Hippocampal formation (tissue), 2 donors: ENCODE measurements around the gene RGS19.
"Not testable (repeated sequence)": the region's sequence is repeated elsewhere in the genome, so short reads cannot be mapped to it uniquely, and the experiment has no call there.

Experiments used
- DNase-seq, 2 donors: peaks; one replicate each; lab custom pipeline; 2025; lab: John Stamatoyannopoulos, UW

RGS19 gene

DNA sequence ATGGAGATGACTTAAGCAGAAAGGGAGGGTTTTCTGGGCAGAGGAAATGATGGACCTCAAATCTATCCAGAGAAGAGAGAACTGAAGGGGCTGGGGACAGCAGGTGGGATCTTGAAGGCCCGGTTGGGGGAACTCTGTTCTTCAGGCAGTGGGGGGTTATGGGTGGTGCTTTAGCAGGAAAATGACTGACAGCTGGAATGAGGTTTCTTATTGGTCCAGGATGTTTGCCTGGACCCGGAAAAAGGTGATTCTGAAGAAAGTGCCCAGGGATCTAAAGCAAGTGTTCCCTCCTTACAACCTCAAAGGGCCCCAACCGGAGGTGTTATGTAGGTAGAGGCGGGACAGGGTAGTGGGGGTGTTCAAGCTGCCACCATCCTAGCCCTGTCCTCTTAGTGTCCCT lies 16.1 kb upstream of the RGS19 start:
- DNase-seq, result no peak

DNA sequence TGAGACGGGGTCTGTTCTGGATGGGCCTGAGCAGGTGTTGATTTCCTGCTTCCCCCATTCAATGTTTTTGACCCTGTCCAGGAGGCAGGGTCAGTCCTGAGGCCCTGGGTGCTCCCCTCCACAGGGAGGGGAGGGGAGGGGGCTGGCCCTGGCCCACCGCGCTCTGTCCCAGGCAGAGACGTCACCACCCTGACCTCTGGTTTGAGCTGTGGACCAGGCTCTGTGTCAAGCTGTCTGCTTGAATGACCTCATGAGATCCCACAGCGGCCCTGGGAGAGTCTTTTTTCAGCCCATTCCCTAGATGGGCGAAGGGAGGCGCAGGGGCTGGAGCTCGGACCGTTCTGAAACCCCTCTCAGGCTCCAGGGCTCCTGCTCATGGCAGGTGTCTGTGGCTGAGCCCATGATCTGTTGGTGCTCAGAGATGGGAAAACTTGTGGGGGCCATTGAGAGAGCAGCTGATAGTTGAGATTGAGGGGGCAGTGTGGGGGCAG lies 13.7 kb upstream of the RGS19 start:
- no peak for DNase-seq

DNA sequence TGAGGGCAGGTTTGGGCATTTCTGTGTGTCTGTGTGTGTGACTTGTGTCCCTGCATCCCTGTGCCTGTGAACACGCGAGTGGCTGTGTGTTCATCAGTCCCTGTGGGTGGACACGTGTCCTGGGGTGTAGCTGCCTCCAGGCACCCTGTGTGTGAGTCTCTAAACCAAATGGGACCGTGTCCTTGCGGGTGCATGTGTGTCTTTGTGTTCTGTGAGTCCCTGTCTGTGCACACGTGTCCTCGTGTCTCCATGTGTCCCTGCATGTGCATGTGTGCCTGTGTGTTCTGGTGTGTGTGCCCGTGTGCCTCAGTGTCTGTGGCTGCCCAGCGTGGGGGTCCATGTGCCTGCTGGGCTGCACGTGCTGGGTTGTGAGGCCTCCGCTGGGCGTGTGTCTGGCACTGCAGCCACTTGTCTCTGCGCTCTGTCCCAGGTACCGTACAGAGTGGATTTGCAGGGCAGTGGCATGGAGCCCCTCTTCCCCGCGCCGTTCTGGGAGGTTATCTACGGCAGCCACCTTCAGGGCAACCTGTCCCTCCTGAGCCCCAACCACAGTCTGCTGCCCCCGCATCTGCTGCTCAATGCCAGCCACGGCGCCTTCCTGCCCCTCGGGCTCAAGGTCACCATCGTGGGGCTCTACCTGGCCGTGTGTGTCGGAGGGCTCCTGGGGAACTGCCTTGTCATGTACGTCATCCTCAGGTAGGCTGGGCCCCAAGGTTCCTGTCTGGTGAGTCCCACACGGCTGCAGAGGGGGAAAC lies 13.1 kb upstream of the RGS19 start:
- DNase-seq, result no peak

DNA sequence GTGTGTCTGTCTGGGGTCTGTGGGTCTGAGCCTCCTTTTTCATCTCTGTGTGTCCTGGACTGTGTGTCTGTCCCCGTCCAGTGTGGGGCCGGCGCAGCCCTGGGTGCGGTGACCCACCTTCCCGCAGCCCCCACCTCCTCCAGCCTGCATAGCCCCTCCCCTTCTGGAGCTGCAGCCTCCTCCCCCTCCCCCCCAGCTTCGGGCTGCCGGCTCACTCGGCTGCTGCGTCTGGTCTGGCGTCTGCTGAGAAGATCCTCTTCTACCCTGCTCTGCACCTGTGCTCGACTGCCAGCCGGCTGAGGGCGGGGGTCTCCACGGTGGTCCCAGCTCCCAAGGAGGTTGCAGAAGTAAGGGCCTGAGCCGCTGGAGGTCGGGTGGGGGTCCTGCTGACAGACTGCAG lies 12.5 kb upstream of the RGS19 start:
- no peak for DNase-seq

DNA sequence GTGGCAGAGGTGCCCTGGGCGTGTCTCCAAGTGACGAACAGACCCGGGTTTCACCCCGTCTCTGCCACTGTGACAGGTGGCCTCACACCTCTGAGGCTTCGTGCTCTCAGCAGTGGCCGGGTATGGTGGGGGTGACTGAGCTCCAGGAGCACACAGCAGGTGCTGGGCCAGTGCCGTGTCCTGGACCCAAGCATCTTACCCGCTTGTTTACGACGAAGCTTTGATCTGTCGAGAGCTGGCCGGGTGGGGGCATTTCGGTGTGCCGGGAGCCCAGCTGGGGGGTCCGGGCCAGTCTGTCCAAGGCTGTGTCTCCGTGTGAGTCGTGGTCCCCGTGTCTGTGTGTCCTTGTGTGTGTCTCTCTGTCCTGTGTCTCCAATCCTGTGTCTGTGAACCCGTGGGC lies 12.0 kb upstream of the RGS19 start:
- DNase-seq, result no peak

DNA sequence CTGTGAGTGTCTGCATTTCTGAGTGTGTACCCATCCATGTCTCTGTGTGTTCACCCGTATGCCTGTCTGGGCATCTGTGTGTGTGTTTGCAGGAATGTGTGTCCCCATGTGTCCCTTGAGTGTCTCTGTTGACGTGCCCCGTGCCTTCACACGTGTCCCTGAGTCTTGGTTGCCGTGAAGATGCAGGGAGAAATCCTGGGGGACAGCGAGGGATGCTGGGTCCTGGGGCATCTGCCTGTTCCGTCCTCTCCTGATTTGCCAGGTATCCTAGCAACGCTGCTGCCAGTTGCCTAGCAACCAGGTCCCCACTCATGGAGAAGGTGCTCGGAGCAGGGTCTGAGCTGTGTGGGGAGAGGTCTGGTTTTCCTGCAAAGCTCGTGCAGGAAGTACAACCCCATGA lies 10.8 kb upstream of the RGS19 start:
- DNase-seq, result no peak

DNA sequence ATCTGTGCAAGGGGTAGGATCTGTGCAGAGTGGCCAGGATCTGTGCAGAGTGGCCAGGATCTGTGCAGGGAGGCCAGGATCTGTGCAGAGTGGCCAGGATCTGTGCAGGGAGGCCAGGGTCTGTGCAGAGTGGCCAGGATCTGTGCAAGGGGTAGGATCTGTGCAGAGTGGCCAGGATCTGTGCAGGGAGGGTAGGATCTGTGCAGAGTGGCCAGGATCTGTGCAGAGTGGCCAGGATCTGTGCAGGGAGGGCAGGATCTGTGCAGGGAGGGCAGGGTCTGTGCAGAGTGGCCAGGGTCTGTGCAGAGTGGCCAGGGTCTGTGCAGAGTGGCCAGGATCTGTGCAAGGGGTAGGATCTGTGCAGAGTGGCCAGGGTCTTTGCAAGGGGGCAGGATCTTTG lies 9.3 kb upstream of the RGS19 start:
- not testable (repeated sequence) for DNase-seq

DNA sequence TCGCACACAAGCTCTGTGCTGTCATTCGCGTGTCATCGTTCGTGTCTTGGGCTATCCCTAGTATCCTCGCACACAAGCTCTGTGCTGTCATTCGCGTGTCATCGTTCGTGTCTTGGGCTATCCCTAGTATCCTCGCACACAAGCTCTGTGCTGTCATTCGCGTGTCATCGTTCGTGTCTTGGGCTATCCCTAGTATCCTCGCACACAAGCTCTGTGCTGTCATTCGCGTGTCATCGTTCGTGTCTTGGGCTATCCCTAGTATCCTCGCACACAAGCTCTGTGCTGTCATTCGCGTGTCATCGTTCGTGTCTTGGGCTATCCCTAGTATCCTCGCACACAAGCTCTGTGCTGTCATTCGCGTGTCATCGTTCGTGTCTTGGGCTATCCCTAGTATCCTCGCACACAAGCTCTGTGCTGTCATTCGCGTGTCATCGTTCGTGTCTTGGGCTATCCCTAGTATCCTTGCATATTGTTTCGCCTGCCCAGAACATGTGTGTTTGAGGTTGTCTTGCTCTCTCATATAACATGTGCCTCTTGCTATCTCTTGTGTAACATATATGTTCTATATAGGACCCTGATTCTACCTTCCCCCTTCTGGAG lies 8.0 kb upstream of the RGS19 start:
- DNase-seq, result not testable (repeated sequence)

DNA sequence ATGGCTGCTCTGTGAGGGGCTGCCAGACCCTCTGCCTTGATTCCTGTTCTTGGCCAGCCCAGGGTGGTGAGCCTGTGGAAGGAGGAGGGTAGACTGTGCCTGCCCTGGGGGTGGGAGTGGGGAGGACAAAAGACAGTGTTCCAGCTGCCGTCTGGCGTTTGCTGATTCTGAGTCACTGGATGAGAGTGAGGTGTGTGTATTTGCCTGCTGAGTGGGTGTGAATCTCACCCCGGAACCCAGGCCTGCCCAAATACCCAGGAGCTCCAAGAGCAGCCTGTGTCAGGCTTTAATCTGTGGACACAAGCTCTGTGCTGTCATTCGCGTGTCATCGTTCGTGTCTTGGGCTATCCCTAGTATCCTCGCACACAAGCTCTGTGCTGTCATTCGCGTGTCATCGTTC lies 7.5 kb upstream of the RGS19 start:
- DNase-seq, result no peak

DNA sequence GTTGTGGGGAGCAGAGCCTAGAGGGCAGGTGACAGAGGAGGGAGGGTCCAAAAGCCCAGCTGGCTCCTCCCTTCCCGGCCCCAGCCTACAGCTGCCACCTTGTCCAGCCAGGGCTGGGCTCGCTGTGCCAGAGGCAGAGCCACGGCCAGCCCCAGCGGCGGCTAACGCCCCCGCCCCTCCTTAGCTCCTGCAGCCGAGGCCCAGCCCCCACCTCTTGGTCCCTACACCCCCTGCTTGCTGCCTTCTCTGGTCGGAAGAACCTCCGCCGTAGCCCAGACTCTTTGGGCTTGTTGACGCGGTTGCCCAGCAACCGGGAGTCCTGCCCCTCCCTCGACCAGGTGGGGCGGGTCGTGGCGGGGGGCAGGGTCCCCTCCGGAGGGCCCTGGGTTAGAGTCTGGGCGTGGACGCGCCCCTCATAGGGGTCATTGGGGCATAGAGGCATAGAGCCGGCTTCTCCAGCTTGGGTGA lies 5.4 kb upstream of the RGS19 start:
- DNase-seq, result no peak

DNA sequence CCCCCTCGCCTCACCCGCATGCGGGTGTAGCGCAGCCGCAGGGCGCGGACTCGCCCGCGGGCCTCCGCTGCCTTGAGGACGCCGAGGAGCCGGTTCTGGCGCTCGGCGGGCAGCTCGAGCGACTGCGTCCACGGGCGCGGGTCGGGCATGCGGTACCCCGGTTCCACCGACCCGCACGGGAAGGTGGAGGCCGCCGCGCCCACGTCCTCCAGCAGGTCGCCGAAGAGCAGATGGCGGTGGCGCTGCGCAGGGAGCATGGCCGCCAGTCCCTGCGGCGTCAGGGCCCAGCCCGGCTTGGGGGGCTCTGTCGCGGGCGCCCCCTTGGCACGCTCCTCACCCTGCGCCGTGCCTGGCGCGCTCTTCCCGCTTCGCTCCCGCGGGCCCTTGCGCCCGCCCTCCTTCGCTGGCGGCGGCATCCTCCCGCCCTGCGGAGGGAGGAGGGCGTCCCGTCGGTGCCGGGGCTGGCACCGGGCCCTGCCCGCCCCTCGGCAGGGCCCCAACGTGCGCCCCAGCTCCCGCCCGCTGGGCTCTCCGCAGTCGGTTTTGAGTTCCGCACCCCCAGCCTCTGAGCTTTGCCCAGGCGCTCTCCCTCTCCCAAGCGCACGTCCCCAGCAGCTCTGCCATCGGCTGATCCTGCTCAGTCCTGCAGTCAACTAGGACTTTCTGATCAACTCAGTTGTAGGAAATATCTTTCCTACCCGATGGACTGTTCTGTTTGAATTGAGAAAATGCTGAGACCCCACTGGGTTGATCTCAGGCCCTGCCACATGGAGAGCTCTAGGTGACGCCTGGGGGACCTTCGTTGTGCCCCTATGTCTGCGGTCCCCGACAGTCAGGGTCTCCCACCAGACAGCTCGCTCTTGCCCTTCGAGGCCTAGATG lies 4.7 kb upstream of the RGS19 start, which contains the start of gene LKAAEAR1:
Gene LKAAEAR1, minus strand, starts transcription at position 595 of the 881 bp plus-strand sequence. Its CDS starts 179 bp downstream, at position 416.
- DNase-seq, result no peak

DNA sequence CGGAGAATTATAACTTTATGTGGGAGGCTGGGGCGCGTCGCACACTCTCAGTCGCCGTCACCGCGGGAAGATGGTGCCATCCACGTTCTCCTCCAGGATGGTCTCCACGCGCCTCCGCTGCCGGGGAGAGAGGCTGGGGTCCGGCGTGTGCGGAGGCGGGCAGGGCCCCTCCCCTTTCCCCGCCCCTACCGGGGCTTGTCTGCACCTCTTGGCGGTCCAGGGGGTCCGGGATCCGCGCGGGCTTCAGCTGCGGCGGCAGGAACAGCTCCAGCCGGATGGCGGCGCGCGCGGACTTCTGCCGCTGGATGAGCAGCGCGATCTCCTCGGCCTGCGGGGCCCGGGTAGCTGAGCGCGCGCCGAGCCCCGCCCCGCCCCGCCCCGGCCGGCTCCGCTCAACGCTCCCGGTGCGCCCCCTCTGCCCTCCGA lies 4.1 kb upstream of the RGS19 start:
- peak; percentile 39 to 49 for DNase-seq

DNA sequence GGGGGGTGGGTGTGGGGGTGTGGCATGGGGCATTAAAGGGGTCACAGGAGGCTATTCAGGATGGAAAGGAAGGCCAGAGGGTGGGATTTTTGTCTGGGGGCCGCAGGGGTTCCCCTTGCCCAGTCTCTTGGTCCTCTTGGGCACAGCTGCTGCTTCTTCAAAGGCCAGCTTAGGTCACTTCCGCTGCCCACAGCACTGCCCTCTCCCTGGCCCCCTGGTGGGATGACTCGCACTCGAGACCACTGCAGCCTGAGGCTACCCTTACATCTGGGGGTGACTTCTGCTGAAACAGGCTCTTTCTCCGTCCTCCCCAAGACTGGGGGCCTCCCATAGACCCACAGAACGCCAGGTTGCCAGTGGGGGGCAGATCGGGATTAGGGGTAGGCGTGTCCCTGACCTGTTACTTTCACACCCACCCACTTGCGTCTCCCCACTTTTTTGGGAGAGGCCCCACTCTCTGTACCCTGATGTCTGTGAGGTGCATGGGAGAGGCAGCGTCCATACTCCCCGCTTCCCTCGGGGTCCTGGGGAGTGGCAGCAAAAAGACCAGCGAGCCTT lies 3.6 kb upstream of the RGS19 start:
- no peak for DNase-seq

DNA sequence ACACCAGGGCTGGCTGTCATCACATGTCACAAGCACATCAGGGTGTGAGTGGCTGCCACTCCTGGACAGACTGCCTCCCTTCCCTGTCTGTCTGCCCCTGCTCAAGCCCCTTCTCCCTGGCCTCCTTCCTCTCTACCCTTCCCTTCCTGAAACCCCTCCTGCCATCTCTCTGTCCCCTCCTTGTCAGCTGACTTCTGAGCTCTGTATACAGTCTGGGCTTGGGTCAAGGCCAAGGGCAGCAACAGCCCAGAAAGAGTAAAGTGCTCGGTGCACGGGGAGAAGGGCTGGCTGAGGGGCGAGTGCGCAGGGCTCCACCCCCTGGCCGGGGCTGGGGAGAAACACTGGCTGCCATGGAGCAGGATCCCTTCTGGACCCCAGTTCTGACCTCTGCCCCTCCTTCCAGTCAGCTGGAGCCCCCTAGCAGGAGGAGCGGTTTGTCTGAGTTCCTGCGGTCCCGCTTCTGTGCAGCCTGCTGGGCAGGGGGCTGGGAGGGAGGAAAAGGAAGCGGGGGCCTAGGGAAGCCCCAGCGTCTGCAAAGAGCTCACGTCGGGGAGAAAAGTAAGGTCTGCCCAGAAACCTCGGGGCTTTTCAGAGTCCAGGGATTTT lies 2.9 kb upstream of the RGS19 start:
- DNase-seq, result peak in 1 of 2 donors; percentile 26

DNA sequence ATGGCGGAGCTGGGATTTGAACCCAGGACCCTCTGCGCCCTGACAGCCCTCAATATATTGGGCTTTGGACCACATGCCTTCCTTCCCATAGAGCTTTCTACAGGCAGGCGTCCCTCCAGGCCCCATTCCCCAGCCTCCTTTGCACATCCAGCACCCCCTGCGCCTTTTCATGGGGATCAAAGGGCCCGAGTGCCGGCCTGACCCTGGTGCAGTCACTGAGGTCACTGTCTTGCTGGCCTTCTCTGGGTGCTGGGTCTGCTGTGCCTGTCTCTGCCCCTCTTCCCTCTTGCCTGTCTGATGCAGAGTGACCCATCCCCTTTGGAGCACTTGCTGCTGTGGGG lies 2.3 kb upstream of the RGS19 start:
- DNase-seq, result no peak

DNA sequence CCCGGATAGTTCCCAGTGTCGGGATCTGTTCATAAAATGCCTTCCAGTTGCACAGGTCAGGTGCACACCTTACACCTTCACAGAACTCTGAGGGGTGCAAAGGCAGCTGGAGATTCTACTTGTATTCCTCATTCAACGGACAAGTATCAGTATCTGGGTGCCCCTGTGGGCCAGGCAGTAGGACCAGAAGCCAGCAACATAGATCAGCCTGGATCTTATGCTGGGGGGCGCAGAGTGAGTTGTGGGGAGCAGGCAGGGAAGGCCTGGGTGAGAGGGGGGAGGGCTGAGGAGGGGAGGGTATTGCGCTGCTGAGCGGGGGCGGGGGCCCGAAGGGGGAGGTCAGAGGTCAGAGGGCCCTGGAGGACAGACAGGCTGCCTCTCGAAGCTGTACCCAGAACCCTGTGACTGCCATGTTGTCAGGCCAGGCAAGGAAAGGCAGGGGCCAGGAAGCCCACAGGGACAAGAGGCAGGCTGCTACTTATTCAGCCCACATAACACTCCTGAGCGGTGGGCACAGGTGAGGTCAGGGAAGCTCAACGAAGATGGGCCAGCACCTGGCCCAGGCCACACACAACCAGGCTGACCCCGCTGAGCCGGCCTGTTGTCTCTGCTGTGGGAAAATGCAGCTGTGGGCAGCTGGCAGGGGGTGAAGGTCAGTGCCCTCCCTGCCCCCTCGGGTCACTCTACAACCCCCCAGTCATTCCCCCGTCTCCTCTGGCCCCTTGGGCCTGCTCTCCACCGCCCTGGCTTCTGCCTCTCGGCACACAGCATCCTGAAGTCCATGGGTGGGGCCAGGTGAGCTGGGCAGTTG lies 1.7 kb upstream of the RGS19 start:
- no peak for DNase-seq

DNA sequence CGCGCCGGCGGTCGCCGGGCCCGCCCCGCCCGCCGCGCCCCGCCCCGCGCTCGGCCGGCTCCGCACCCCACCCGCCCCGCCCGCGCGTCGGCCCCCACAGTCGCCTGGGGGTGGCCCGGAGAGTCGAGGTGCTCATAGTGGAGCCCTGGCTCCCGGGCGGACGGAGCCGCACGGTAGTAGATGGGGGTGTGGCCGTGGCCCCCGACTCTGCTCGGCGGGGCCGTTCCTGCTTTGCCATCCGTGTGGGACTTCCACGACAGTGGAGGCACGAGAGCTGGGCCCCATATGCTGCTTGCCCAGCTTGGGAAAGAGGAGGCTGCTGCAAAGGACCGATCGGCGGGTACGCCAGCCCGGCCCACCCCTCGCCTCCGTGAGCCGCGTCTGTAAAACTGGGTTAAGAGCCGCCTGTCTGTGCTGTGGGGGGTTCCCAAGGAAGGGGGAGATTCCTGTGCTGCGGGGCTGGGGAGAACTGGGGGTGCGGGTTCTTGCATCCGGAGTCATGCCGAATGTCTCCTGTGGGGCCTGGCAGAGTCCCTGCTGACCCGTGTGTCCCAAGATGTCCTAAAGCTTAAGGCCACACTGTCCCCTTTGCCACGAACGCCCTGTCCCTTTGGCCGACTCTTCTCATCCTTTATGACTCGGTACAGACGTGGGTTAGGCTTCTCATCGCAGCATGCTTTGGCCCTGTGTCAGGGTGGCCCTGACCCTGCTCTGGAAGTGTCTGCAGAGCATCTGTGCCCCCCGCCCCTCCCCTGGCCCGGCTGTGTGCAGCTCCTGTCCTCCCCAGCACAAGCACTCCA lies 895 bp upstream of the RGS19 start, which contains the start of gene OPRL1:
Gene OPRL1, plus strand, starts transcription at position 70 of the 800 bp plus-strand sequence. CDS start 12,639 bp downstream, outside the sequence.
- DNase-seq, result no peak

DNA sequence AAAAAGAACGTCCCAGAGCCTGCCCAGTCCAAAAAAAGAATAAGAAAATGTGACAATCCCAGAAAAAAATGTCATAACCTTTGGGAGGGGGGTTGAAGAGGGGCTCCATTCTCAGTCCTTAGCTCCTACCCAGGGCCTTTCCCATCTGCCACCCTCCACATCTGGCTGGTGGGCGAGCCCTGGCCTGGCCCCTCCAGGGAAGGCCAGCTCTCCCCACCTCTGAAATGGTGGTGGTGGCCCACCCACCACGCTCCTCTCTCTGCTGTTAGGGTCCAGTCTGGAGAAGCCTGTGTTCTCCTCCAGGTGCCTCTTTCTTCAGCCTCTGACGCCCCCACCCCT lies 415 bp downstream of the RGS19 start:
- no peak for DNase-seq

DNA sequence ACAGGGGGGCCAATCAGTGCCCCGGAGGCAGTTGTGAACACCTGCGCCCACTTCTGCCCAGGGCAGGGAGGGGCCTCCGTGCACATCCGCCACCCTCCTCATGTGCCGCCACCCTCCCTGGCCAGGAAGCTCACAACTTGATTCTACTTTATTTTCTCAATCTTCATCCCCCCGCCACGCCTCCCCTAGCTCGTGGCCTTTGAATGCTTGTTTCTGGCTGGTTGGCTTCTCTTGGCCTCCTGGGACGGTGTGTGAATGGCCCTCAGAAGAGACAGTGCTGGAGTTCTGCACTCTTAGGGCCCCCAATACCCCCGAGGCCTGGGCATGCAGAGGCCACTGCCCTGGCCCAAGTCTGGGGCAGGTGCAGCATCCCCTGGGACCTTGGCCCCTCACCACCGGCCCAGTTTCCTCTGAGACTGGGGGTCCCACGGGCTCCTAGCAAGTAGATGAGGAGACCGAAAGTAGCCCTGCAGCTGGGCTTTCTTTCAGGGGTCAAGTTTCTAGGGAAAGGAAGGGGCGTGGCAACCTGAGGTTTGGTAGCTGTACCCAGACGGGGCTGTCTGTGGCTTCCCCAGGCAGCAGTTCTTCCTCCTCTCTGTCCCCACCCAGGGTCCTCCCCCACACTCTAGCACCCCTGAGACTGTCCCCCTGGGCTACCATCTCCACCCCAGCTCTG lies 1.3 kb downstream of the RGS19 start:
- DNase-seq, result no peak

DNA sequence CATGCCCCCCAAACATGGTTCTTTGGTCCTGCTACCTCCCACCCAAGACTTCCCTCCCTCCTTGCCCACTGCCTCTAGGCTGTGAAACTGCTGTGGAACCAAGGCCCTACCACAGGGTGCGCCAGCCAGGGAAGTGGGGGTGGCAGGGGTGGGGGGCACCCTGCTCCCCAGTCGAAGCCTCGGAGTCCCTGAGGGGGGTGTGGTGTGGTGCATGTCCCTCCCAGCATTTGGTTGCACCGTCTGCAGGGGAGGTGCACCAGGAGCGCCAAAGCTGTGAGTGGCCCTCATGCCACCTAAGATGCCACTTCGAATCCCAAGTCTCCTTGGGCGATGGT lies 1.8 kb downstream of the RGS19 start:
- DNase-seq, result no peak
